Measurements from ENCODE around the gene ANKRD28. TPM values are rescaled to one million over a fixed set of nuclear protein-coding genes. Genes with fewer than 3 reads are reported as not detected.

ANKRD28 gene
- polyA plus RNA-seq, 1 experiment, result 50.9 TPM

DNA sequence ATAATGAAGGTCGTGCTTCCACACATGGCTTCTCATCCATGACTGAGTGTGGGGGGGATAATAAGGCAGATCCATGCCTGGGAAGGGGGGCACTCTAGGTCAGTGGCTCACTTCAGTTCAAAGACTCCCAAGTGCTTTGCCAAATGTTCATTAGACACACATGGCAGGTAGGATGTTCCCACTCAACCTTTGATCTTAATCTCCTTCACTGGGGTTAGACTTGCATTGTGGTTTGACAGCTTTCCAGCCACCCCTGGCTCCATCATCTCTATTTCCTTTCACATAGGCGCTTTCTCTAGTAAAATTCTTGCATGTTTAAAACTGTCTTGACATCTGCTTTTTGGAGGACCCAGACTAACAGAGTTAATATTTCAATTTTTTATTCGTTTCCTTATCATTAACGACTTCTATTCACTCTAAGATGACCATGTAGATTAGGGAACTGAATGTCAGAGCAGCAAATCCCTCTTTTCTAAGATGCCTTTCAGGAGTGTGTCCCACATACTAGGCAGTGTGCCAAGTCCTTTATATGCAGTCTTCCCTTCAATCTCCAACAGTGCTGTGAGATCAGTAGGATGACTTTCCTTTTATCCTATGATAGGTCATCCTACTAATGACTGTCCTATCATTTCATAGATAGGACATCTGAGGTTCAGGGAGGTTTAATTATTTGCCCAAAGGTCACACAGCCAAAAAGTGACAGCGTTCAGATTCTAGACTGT is 138.4 kb downstream of the ANKRD28 start:
- CTCF ChIA-PET, result no interaction called here
- Histone ChIP-seq H3K27me3 (ENCODE audit: control insufficient read depth, insufficient read depth, low read length) (no peaks in the 10 kb centered on the region), H3K4me3 (ENCODE audit: low read depth, low read length) (no peak overlapping the region), H3K36me3 (ENCODE audit: control insufficient read depth, insufficient read depth, low read length) (no peaks in the 10 kb centered on the region)
- TF ChIP-seq, protein P1, sequence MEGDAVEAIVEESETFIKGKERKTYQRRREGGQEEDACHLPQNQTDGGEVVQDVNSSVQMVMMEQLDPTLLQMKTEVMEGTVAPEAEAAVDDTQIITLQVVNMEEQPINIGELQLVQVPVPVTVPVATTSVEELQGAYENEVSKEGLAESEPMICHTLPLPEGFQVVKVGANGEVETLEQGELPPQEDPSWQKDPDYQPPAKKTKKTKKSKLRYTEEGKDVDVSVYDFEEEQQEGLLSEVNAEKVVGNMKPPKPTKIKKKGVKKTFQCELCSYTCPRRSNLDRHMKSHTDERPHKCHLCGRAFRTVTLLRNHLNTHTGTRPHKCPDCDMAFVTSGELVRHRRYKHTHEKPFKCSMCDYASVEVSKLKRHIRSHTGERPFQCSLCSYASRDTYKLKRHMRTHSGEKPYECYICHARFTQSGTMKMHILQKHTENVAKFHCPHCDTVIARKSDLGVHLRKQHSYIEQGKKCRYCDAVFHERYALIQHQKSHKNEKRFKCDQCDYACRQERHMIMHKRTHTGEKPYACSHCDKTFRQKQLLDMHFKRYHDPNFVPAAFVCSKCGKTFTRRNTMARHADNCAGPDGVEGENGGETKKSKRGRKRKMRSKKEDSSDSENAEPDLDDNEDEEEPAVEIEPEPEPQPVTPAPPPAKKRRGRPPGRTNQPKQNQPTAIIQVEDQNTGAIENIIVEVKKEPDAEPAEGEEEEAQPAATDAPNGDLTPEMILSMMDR (IDR thresholded peaks at IDR 0.05; ENCODE audit: insufficient read depth, low read depth, low read length), result no peak
- POLR2A ChIA-PET, result no interaction called here
- DNase-seq (ENCODE audit: low read depth), result no peak

DNA sequence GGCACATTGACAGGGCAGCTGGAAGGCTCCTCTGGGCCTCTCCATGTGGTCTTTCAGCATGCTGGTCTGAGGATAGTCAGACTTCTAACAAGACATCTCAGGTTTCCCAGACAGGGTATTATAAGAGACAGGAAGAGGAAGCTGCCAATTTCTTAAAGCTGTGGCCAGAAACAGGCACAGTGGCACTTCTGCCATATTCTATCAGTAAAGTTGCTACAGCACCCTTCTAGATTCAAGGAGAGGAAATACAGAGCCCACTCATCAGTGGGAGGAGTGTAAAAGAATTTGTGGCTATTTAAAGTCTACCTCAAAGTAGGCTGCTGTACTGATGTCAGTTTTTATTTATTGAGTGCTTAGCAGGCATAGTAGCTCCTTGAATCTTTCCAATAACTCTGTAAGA is 140.8 kb downstream of the ANKRD28 start:
- ChIA-PET CTCF (interaction anchor here (0.7 to 1.9 kb wide), 2 partner anchors 22 to 210 kb away, joined by 4 to 5 read pairs; no protein-coding TSS in a partner anchor), POLR2A (no interaction called here)
- Histone ChIP-seq H3K4me3 (ENCODE audit: low read depth, low read length) (no peak overlapping the region), H3K27me3 (ENCODE audit: control insufficient read depth, insufficient read depth, low read length) (no peaks in the 10 kb centered on the region), H3K36me3 (ENCODE audit: control insufficient read depth, insufficient read depth, low read length) (no peaks in the 10 kb centered on the region)
- no peak for DNase-seq (ENCODE audit: low read depth)
- TF ChIP-seq, protein P1 (IDR thresholded peaks at IDR 0.05; ENCODE audit: insufficient read depth, low read depth, low read length), result no peak

DNA sequence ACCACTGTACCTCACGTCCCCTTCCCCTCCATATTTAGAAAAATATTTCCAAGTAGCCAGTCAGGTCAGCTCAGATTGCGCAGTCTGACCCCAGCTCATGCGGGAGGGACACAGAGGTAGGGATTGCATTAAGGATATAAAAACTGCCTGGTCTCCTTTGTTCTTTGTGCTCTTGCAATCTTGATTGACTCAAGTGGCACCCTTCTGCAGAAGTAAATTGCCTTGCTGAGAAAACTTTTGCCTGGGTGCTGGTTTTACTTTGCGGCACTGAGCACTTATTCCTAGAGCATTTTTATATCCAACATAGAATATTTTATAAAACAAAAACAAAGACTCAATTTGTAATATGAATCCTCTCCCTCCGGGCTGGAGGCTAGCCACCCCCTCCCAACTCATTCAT is 141.4 kb downstream of the ANKRD28 start:
- no peak for DNase-seq (ENCODE audit: low read depth)
- H3K4me3 ChIP-seq (ENCODE audit: low read depth, low read length), result no peak overlapping the region
- ChIA-PET CTCF (interaction anchor here (1.9 kb wide), 1 partner anchor 21 kb away, joined by 5 read pairs; no protein-coding TSS in a partner anchor), POLR2A (no interaction called here)
- TF ChIP-seq, protein P1 (IDR thresholded peaks at IDR 0.05; ENCODE audit: insufficient read depth, low read depth, low read length), result no peak
- H3K36me3 ChIP-seq (ENCODE audit: control insufficient read depth, insufficient read depth, low read length), result no peaks in the 10 kb centered on the region
- H3K27me3 ChIP-seq (ENCODE audit: control insufficient read depth, insufficient read depth, low read length), result no peaks in the 10 kb centered on the region

DNA sequence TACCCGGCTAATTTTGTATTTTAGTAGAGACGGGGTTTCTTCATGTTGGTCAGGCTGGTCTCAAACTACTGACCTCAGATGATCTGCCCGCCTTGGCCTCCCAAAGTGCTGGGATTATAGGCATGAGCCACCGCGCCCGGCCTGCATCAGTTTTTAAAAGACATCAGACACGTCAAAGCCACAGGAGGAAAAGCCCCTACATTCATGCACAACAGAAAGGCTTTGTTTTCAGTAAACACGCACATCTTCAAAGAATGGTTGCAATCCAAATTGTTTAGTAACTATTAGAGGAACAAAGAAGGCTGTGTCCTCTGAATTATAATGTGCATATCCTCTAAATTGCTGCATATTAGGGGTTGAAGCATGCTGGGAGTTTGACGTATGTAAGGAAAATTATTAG is 142.9 kb downstream of the ANKRD28 start:
- H3K4me3 ChIP-seq (ENCODE audit: low read depth, low read length), result no peak overlapping the region
- DNase-seq (ENCODE audit: low read depth), result no peak
- H3K27me3 ChIP-seq (ENCODE audit: control insufficient read depth, insufficient read depth, low read length), result no peaks in the 10 kb centered on the region
- TF ChIP-seq, protein P1 (IDR thresholded peaks at IDR 0.05; ENCODE audit: insufficient read depth, low read depth, low read length), result no peak
- ChIA-PET POLR2A (no interaction called here), CTCF (no interaction called here)
- H3K36me3 ChIP-seq (ENCODE audit: control insufficient read depth, insufficient read depth, low read length), result no peaks in the 10 kb centered on the region

DNA sequence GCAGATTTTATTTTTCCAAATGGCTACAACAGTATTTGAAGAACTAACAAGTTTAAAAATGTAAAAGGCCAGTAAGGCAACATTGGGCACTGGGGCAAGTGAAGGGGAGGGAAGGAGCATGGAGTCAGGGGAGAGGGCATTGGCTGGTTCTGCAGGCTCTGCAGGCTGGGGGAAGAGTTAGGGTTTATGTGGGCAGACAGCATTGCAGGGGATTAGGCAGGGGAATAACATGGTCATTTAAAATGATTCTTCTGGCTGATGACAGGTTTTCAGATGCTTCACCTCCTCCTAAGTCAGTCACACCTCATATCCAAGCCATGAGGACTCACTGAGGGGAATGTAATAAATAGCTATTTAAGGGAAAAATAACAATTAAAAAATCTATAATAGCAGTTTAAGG is 143.7 kb downstream of the ANKRD28 start:
- ChIA-PET CTCF (interaction anchor here (0.7 kb wide), 1 partner anchor 1533 kb away, joined by 4 read pairs; no protein-coding TSS in a partner anchor), POLR2A (no interaction called here)
- H3K4me3 ChIP-seq (ENCODE audit: low read depth, low read length), result no peak overlapping the region
- no peaks in the 10 kb centered on the region for H3K36me3 ChIP-seq (ENCODE audit: control insufficient read depth, insufficient read depth, low read length)
- DNase-seq (ENCODE audit: low read depth), result no peak
- no peaks in the 10 kb centered on the region for H3K27me3 ChIP-seq (ENCODE audit: control insufficient read depth, insufficient read depth, low read length)
- TF ChIP-seq, protein P1 (IDR thresholded peaks at IDR 0.05; ENCODE audit: insufficient read depth, low read depth, low read length), result no peak
